Left ventricle myocardium superior (tissue), 1 donor: Measurements from ENCODE around the gene MED12L. TPM values are rescaled to one million over a fixed set of nuclear protein-coding genes. Genes with fewer than 3 reads are reported as not detected.
"Not testable (repeated sequence)": the region's sequence is repeated elsewhere in the genome, so short reads cannot be mapped to it uniquely, and the experiment has no call there.

Experiments used
- ATAC-seq: fragments of 200-7000 bp; cut with Tn5 transposase; one replicate; pipeline ENCODE4 v1.9.1; 2020; ENCODE audit warnings: mild to moderate bottlenecking, moderate library complexity
- DNase-seq: peaks from one replicate; pipeline ENCODE4 v3.0.0-alpha.2; 2020
- intact Hi-C: fragments of 100-400 bp; cut with micrococcal nuclease; formaldehyde crosslinking; loops from one replicate; pipeline ENCODE4 v1.11.0; 2022
- total RNA-seq: library from RNA; stranded (reverse); fragmentation: NEBNext Ultra II Directional; extraction: Animal tissue kit (Norgen Biotek cat#: 25700); gene quantifications from one replicate; pipeline ENCODE4 v1.2.1, GENCODE V29; 2021
- donor health status: DM: no; HTN: yes; CAD: no; lungs with severe emphysema.

Gene MED12L
- total RNA-seq, 1 donor from 2014 or later, result 0.10 TPM

DNA sequence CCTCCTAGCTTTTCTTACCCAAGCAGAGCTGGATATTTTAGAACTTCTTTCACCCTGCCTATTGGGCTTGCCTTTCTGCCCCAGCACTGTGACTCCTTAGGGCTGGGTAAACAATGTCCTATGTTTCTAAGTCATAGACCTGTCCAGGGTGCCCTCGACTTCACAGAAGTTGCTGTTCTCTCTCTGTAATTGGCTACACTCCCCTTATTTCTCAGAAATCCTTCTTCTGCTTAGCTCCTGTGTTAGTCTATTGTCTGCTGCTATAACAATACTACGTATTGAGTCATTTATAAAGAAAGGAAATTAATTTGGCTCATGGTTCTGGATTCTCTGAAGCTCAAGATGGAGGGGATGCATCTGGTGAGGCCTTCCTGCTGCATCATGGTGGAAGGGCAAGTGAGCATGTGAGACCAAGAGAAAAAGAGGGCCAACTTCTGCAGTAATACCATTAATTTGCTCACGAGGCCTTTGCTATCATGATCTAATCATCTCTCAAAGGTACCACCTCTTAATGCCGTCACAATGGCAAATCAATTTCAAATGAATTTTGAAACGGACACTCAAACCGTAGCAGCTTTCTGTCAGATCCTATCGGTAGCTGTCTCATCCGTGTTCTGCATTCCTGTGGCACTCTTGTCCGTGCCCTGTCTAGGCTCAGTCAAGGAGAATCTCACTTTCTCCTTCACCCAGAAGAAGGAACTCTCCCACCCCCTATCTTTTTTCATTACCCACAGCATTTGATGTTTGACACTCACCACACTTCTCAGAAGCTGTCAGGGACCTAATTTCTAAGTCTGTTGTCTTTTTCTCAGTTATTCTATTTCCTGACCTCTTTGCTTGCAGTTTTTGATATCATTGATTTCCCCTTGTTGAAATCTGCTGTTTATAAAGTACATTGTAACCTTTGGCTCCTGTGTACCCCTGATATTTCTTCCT lies 139.8 kb downstream of the MED12L start:
- no peak for DNase-seq
- intact Hi-C loops, result loop anchor here (5.0 kb wide), 1 partner anchor 58 kb away; no protein-coding TSS in a partner anchor
- ATAC-seq, result no peak

DNA sequence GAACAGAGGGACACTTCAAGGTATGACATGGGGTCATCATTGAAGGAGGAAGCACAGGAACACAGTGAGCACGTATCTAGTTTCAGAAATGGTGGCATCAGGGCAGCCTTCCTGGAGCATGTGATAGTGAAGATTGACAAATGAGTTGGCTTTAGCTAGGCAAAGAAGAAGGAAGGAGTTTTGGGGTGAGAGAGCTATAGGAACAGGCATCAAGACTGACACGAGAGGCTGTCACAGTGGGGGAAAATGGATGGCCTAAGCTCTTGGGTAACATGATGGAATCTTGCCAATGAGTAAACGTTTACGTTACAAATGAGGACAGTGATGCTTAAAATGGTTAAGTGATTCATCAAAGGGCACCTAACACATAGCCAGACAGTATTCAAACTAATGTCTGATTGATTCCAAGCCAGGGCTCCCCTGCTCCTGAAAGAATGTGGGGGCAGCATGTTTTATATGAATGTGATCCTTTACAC lies 140.7 kb downstream of the MED12L start:
- intact Hi-C loops, result loop anchor here (5.0 kb wide), 1 partner anchor 59 kb away; no protein-coding TSS in a partner anchor
- no peak for ATAC-seq

DNA sequence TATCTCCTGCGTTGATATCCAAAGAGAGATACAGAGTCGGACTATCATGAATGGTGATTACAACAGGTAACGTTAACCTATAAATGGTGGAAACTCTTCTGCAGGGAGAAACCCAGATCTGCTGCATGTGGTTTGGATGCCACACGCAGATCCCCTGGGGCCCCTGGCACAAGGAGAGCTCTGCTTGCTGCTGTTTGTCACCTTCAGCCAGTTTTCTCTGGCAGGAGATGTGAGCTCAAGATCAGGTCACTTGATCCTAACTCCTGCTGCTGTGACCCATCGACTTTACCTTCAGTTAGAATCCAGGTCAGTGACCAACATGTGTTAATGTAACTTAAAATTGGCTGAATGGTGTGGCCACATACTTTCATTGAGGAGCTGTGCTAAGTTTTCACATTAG lies 141.4 kb downstream of the MED12L start:
- ATAC-seq, result no peak
- DNase-seq, result no peak
- intact Hi-C loops, result loop anchor here (5.0 kb wide), 1 partner anchor 60 kb away; no protein-coding TSS in a partner anchor

More for the DNA sequence above, 140.7 kb downstream of the MED12L start:
- no peak for DNase-seq

DNA sequence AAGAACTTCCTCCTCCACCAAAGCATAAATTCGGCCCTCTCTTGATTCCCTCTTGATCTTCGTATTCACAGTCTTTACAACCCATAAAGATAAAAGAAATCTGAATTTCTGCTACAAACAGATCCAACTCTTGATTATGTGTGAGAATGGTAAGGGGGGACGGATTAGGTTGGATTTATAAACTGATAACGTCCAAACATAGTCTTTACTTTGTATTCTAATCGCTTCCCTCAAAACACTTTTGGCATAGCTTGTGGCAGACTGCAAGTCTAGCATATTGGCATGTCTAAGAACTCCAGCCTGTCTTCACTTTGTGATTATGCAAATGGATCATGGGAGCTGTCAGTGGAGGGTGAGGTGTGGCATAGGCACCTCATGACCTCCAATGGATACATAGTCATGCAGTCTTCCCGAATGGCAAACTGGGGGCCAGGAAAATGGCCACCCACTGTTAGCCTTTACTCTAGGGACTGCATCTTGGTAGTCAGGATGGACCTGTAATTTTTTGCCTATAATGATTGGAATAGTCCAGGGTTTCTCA lies 141.9 kb downstream of the MED12L start:
- ATAC-seq (peak; percentile 22), DNase-seq (no peak)
- intact Hi-C loops, result loop anchor here (5.0 kb wide), 1 partner anchor 60 kb away; no protein-coding TSS in a partner anchor

DNA sequence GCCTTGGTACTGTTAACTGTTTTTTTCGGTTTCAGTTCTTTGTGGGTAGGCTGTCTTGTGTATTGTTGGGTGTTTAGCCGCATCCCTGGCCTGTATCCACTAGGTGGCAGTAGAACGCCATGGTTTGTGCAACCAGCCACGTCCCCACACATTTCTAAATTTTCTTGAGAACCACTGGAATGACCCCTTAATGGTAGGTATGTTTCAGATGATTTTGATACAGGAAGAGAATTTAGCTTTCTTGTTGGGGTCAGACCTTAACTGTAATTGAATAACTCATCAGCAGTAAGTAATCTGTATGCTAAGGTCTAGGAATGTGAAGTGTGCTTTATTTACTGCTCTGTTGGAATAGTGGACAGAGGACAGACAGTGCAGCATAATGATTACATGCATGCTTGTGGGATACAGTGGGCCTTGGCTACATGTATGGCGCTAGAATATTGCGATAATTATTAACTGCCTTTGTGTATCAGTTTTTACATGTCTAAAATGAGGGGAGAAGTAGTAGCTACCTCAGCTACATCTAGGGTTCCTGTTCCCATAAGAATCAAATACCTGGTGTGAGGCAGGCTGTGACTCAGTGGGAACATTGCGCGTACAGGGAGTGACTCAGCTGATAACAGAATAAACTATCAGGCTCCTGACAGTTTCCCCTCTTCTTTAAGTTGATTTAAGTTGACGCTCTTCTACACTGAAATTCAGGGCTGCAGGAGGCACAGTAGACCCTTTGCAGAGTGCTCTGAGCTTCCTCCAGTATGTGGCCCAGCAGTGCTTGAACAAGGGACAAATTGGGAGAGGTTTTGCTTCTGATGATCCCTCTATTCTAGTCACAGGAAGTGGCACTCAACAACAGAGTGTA lies 142.6 kb downstream of the MED12L start:
- intact Hi-C loops, result loop anchor here (2.0 to 5.0 kb wide), 2 partner anchors 53 to 61 kb away; no protein-coding TSS in a partner anchor
- DNase-seq (peak; percentile 73), ATAC-seq (peak; percentile 92)

DNA sequence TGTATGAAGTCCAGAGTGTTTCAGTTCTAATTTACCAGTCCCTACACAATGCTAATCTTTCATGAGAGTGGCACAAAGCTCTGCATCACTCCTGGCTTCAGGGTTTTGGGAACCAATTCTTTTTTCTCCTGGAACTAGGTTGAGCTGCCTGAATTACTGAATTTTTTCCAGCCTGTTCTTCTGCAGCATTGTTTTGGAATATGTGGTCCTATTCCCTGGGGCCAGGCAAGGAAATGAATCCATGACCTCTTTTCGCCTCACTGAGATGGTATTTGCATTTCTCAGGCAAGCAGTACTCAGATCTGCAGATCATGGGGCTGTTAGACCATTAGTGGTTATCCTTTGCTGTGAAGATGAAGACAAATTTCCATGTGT lies 143.2 kb downstream of the MED12L start:
- no peak for DNase-seq
- ATAC-seq, result peak; percentile 63
- intact Hi-C loops, result loop anchor here (2.0 to 5.0 kb wide), 2 partner anchors 52 to 61 kb away; no protein-coding TSS in a partner anchor

DNA sequence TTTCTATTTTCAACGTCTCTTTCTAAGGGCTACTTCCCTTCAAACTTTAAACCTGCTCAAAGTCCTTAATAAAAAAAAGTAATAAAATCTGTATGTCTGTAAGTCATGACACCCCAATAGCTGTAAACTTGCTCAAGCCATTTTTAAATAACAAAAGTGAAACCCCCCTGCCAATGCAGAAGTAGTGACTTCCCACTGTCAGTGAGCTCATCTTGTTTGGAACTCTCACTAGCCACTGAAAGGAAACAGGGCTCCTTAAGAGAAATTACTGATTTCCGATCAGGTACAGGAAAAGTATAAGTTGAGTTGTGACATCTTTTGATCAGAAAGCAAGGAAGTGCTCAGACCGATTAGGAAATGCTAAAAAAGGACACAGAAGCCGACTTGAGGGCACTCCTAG lies 145.2 kb downstream of the MED12L start:
- no peak for ATAC-seq
- intact Hi-C loops, result no loop called here
- DNase-seq, result no peak

DNA sequence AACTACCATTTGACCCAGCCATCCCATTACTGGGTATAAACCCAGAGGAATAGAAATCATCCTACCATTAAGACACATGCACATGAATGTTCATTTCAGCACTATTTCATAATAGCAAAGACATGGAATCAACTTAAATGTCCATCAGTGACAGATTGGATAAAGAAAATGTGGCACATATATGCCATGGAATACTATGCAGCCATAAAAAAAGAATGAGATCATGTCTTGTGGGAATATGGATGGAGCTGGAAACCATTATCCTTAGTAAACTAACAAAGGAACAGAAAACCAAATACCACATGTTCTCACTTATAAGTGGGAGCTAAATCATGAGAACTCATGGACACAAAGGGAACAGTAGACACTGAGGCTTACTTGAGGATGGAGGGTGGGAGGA lies 146.9 kb downstream of the MED12L start:
- intact Hi-C loops, DNase-seq, ATAC-seq: not testable (repeated sequence)

DNA sequence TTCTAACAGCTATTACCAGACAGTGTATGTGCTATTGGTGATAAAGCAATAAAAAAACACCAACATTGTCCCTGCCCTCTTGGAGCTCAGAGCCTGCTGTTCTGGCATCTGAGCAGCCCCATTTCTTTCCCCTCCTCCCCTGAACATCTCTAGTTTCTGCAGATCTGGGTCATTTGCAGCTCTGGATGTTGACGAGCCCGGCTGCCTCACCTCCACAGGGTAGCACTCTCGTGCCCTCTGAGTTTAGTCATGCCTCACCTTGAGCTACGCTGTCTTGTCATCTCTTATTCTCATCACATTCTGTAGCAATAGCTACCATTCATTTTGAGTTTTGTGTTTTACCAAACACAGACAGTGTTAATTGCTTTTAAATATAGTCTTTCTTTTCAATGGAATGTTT lies 147.5 kb downstream of the MED12L start:
- intact Hi-C loops, result no loop called here
- DNase-seq, result no peak
- no peak for ATAC-seq

DNA sequence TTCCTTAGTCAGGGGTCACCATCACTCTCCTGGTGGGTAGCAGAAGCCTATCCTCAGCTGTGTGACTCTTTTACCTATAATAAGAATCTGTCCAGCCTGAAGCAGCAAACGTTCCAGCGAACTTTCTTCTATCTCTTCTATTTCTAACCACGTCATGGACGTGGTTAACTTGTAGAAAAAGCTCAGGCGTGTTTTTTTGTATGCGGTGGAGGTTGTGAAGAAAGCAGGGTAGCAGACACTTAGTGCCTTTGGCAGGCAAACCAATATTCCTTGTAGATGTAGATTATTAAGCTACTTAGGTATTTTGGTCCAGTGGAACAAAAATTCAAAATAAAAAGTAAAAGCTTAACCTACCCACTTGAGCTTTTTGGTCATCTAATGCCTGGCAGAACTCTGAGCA lies 149.4 kb downstream of the MED12L start:
- DNase-seq, result no peak
- intact Hi-C loops, result no loop called here
- no peak for ATAC-seq

DNA sequence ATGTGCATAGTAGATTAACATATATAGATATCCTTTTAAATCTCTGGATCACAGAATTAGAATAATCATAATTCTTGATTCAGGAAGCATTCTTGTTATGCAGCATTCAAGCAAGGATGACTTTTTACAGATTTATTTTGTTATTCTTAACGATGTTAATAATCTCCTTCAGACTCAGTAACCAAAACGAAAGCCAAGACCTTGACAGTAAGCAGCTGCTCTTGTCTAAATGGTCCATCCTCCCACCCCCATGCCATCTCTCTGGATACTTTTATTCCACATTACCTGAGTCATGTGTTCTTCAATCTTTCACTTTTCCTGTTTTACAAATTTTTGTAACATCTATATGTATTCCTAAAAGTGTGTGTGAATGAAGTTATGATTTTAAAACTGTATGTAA lies 150.9 kb downstream of the MED12L start:
- DNase-seq (no peak), ATAC-seq (no peak)
- intact Hi-C loops, result no loop called here

DNA sequence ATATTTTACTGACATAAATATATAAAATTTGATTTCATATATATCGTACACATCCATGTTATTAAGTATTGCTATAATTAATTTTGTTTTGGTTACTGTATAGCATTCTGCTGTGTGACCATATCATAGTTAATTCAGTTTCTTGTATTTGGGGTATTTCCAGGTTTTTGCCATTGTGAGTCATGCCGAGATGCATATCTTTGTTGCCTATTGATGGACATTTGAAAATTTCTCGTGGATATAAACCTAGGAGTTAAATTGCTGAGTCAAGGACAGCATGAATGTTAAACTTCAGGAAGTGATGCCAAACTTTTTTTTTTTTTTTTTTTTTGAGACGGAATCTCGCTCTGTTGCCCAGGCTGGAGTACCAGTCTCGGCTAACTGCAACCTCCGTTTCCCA lies 151.3 kb downstream of the MED12L start:
- ATAC-seq, result no peak
- DNase-seq, result no peak
- intact Hi-C loops, result no loop called here

DNA sequence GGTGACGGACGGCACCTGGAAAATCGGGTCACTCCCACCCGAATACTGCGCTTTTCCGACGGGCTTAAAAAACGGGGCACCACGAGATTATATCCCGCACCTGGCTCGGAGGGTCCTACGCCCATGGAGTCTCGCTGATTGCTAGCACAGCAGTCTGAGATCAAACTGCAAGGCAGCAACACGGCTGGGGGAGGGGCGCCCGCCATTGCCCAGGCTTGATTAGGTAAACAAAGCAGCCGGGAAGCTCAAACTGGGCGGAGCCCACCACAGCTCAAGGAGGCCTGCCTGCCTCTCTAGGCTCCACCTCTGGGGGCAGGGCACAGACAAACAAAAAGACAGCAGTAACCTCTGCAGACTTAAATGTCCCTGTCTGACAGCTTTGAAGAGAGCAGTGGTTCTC lies 156.5 kb downstream of the MED12L start:
- DNase-seq, ATAC-seq, intact Hi-C loops: not testable (repeated sequence)

DNA sequence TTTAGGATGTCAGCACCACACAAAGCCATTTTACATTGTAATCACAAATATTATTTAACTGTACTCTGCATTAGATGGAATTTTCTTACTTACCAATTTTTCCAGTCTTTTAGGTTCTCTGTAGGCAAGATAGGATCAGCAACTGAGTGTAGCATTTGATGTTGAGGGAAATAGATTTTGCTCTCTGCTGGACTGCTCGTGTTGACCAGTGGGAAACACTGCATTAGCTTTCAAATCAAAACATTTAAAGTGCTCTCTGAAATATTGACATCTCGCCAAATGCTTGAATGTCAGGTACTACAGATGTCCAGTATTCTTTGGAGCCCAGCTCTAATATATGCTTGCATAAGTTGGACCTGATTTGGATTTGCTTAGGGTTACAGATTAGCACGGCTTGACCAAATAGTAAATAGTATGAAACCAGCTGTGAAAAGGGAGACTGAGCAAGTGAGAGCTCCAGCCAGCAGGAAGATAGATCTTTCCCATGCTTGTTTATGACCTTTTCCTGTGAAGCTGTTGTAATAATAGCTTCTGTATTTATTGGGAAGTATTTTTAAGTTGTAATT lies 163.4 kb downstream of the MED12L start:
- DNase-seq, result no peak
- intact Hi-C loops, result no loop called here
- peak; percentile 57 for ATAC-seq

DNA sequence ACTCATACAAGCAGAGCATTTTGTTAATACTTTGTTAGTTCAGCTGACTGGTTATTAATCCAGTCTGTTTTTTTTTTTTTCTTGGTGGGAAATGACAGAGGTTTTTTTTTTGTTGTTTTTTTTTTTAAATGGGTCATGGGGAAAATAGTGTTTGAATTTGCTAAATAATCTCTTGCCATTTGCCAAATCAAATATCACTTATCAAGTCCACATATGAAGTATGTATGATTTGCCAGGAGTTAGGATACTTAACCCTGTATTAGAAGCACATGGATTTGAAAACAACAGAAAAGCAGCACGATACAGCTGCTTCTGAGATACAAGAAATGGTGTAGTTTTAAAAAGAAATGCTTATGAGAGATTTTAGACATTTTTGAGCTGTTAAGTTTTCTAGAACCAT lies 171.3 kb downstream of the MED12L start:
- DNase-seq (no peak), ATAC-seq (no peak)
- intact Hi-C loops, result no loop called here

DNA sequence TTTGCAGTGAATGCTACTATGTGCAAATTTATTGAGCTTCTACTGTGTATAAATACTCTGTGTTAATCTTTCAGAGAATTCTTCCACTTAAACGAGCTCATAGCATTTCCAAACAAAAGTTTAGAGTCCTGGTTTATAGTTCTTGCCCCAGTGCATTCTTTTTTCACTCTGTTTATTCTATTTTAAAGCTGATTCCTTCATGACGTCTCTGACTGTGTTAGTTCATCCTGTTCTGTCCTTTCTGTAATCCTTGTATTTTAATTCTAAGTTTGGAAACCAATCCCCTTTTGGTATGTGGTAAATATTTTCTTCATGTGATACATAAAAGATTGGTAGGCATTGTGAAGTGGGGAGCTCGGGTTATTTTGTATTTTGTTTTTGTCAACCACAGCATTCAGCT lies 174.2 kb downstream of the MED12L start:
- ATAC-seq, result no peak
- no peak for DNase-seq
- intact Hi-C loops, result no loop called here

DNA sequence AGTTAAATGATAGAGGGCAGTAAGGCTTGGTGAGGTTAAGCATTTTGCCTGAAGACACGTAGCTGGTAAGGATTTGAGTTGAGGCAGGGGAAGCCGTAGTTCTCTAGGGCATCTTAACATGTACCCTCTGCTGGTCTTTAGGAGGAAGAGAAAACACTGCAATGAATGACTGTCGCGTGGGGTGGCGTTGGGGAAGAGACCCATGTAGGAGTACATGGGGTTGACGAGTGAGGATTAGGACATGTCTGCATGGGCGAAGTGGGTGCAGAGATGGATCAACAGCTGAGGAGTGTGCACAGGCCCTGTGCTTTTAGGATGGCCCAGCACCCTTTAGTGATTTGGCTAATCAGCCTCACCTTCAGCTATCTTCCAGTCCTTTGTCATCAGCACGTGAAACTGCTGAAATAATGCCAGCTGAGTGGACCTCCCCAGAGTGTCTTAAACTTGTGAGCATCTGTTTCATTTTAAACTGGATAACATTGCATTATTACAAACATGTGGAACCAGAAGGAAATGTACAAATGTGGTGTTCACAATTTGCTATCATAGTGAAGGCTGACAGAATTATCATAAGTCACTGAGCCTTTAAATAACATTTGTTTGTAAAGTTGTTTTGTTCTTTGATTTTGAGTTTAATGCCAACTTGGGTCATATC lies 177.5 kb downstream of the MED12L start:
- DNase-seq (no peak), ATAC-seq (no peak)
- intact Hi-C loops, result no loop called here

DNA sequence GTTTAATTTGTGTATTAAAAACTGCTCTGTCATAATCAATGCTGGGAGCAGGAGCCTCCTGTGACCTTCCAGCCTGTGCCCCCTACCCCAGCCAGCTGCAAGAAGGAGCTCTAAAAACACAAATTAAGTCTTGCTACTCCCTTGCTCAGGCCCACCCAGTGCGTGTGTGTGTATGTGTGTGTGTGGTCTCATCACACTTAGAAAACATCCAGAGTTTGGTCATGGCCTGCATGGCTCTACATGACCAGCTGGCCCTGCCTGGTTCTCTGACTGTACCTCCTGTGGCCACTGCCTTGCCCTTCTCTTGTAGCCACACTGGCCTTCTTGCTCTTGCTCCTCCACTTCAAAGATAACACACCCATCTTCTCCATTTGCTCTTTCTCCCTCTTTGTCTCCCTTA lies 179.1 kb downstream of the MED12L start:
- no peak for ATAC-seq
- DNase-seq, result no peak
- intact Hi-C loops, result no loop called here

DNA sequence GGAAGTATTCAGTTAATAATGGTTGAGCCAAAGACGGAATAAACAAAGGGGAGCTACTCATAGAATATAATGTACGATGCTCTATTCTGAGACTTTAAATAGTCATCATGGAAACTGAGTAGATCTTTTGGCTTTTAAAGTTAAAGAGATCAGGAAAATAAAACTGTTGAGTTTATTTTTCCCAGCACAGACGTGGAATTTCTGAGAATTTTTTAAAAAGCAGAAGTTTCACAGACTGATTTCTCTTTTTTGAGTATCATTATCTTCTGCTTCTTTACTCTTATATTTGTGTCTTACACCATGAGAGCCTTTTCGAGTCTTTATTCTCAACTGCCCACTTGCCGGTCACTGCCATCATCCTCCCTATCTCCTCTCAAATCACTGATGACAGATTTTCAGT lies 179.7 kb downstream of the MED12L start:
- intact Hi-C loops, result no loop called here
- ATAC-seq, result no peak
- DNase-seq, result no peak
